NCI-H1417 (cell line): ENCODE results near the gene ARHGEF39.

Experiments
- DNase-seq, 3 experiments: peaks; one replicate each; lab custom pipeline; 2025; lab: John Stamatoyannopoulos, UW

Gene ARHGEF39

GRCh38 chr9:35664531-35665470 lies at the start of gene ARHGEF39:
TSS of gene ARHGEF39 (minus strand) at chr9:35665195. CDS start at chr9:35665169, 26 bp downstream.
- DNase-seq = peak; percentile 75 to 85 (median 80)

- no peak for DNase-seq
These were observed 49.1 kb upstream of the ARHGEF39 start for GRCh38 chr9:35714123-35714522.

- no peak for DNase-seq
These were observed 48.6 kb upstream of the ARHGEF39 start for GRCh38 chr9:35713578-35713977.

GRCh38 chr9:35712762-35713400 lies 47.9 kb upstream of the ARHGEF39 start:
- DNase-seq = no peak

GRCh38 chr9:35711501-35712428 lies 46.8 kb upstream of the ARHGEF39 start:
- DNase-seq = no peak

- DNase-seq = no peak
These were observed 46.0 kb upstream of the ARHGEF39 start for GRCh38 chr9:35710818-35711500.

- no peak for DNase-seq
These were observed 43.2 kb upstream of the ARHGEF39 start for GRCh38 chr9:35708146-35708545.

- DNase-seq = no peak
These were observed 42.0 kb upstream of the ARHGEF39 start for GRCh38 chr9:35706951-35707350.

- DNase-seq = no peak
These were observed 40.9 kb upstream of the ARHGEF39 start for GRCh38 chr9:35705836-35706430.

- DNase-seq = no peak
These were observed 40.4 kb upstream of the ARHGEF39 start for GRCh38 chr9:35705372-35705771.

- no peak for DNase-seq
These were observed 39.1 kb upstream of the ARHGEF39 start for GRCh38 chr9:35703906-35704672.

- DNase-seq = no peak
These were observed 37.7 kb upstream of the ARHGEF39 start for GRCh38 chr9:35702696-35703095.

- no peak for DNase-seq
These were observed 35.9 kb upstream of the ARHGEF39 start for GRCh38 chr9:35700942-35701341.

- no peak for DNase-seq
These were observed 35.0 kb upstream of the ARHGEF39 start for GRCh38 chr9:35700031-35700430.

GRCh38 chr9:35698231-35698630 lies 33.2 kb upstream of the ARHGEF39 start:
- no peak for DNase-seq

- DNase-seq = no peak
These were observed 32.5 kb upstream of the ARHGEF39 start for GRCh38 chr9:35697486-35697885.

GRCh38 chr9:35696520-35697215 lies 31.7 kb upstream of the ARHGEF39 start:
- DNase-seq = peak; percentile 10 to 31 (median 21)

GRCh38 chr9:35695943-35696401 lies 31.0 kb upstream of the ARHGEF39 start:
- DNase-seq = no peak

GRCh38 chr9:35691757-35692301 lies 26.8 kb upstream of the ARHGEF39 start:
- DNase-seq = no peak
